ENCODE results near the gene SOX13.

DNA sequence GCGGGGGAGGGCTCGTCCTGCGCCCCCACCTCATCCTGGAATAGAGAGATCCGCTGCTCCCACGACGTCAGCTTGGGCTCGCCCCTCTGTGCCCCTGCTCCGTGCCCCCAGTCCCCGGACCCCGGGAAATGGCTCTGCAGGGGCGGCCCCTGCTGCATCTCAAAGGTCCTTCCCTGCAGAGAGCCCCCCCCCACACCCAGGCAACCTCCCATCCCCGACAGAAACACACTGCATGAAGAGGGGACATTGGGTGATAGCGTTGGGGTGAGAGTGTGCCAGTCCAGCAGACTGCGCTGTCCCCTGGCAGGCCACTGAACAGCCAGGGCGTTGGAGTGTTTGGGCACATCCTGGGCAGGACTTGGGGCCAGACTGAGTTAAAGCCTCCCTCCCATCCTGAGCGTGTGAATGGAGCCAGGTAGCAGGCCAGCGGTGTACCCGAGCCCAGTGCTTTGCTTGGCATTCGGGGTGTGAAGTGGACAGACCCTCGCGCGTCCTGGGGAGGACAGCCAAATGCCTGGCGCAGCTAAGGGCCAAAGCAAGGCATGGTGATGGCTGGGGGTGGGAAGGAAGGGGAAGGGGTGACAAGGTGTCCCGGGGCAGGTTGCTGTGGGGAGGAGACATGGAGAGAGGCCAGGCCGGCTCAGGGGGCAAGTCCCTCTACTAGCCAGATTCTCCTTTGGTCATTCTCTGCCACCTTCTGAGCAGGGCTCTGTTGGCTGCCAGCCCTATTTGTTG is 79.6 kb downstream of the SOX13 start:
- TF ChIP-seq EZH2phosphoT487 (IDR thresholded peaks at IDR 0.05; ENCODE audit: borderline replicate concordance) (no peak), JUND (IDR thresholded peaks at IDR 0.05) (no peak), CEBPB (IDR thresholded peaks at IDR 0.05; ENCODE audit: low read depth) (no peak), EZH2 (IDR thresholded peaks at IDR 0.05) (no peak), POLR2A (IDR thresholded peaks at IDR 0.05; ENCODE audit: borderline replicate concordance, extremely low read depth, insufficient read depth, insufficient read length) (no peak), MAX (IDR thresholded peaks at IDR 0.05) (no peak), POLR2AphosphoS5 (IDR thresholded peaks at IDR 0.05; ENCODE audit: low read depth, low read length) (no peak), RAD21 (IDR thresholded peaks at IDR 0.05; ENCODE audit: low read depth) (no peak), ZNF274 (IDR thresholded peaks at IDR 0.05; ENCODE audit: low read depth, low read length) (no peak), EGR1 (IDR thresholded peaks at IDR 0.05; ENCODE audit: low read depth) (no peak), TCF7L2 (IDR thresholded peaks at IDR 0.05; ENCODE audit: borderline replicate concordance, extremely low read depth, insufficient read depth, insufficient read length) (no peak)
- TF ChIP-seq, protein P1, sequence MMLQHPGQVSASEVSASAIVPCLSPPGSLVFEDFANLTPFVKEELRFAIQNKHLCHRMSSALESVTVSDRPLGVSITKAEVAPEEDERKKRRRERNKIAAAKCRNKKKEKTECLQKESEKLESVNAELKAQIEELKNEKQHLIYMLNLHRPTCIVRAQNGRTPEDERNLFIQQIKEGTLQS (IDR thresholded peaks at IDR 0.05), result no peak
- TF ChIP-seq, protein P2, sequence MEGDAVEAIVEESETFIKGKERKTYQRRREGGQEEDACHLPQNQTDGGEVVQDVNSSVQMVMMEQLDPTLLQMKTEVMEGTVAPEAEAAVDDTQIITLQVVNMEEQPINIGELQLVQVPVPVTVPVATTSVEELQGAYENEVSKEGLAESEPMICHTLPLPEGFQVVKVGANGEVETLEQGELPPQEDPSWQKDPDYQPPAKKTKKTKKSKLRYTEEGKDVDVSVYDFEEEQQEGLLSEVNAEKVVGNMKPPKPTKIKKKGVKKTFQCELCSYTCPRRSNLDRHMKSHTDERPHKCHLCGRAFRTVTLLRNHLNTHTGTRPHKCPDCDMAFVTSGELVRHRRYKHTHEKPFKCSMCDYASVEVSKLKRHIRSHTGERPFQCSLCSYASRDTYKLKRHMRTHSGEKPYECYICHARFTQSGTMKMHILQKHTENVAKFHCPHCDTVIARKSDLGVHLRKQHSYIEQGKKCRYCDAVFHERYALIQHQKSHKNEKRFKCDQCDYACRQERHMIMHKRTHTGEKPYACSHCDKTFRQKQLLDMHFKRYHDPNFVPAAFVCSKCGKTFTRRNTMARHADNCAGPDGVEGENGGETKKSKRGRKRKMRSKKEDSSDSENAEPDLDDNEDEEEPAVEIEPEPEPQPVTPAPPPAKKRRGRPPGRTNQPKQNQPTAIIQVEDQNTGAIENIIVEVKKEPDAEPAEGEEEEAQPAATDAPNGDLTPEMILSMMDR (IDR thresholded peaks at IDR 0.05 in 2 of 3, conservative IDR thresholded peaks at IDR 0.05 in 1 of 3; ENCODE audit: borderline replicate concordance in 1 of 3, insufficient read depth in 1 of 3, low read depth in 2 of 3, low read length in 2 of 3), result no peak
